Endodermal cell (in vitro differentiated cells): Measurements from ENCODE around the gene CTSA. TPM values are rescaled to one million over a fixed set of nuclear protein-coding genes. Genes with fewer than 3 reads are reported as not detected.

ENCODE experiments used
- DNase-seq: peaks from one replicate; pipeline ENCODE4 v3.0.0-alpha.2; 2017
- H3K27ac ChIP-seq: 2 replicates; pipeline ENCODE4 v1.5.1; 2013; ENCODE audit warnings: mild to moderate bottlenecking, low read depth, low read length, moderate library complexity
- H3K27me3 ChIP-seq: 2 replicates; pipeline ENCODE4 v1.6.1; 2013; ENCODE audit warnings: mild to moderate bottlenecking, low read length, moderate library complexity; ENCODE audit not compliant: insufficient read depth, control insufficient read depth, poor library complexity, severe bottlenecking
- H3K36me3 ChIP-seq: 2 replicates; pipeline ENCODE4 v1.7.0; 2013; ENCODE audit warnings: mild to moderate bottlenecking, low read length, moderate library complexity; ENCODE audit not compliant: control insufficient read depth, insufficient read depth
- H3K4me1 ChIP-seq: one replicate; pipeline ENCODE4 v1.7.0; 2013; ENCODE audit warnings: low read length; ENCODE audit not compliant: control insufficient read depth, insufficient read depth
- H3K4me3 ChIP-seq: 2 replicates; pipeline ENCODE4 v1.5.1; 2013; ENCODE audit warnings: mild to moderate bottlenecking, low read length, moderate library complexity
- H3K9ac ChIP-seq: 2 replicates; pipeline ENCODE4 v1.6.1; 2013; ENCODE audit warnings: mild to moderate bottlenecking, low read length, moderate library complexity; ENCODE audit not compliant: poor library complexity, severe bottlenecking; ENCODE audit errors: extremely low read depth
- H3K9me3 ChIP-seq: 2 replicates; pipeline ENCODE4 v1.6.1; 2013; ENCODE audit warnings: mild to moderate bottlenecking, low read length, moderate library complexity; ENCODE audit not compliant: control insufficient read depth
- H3K27ac Mint-ChIP-seq: 2 replicates; pipeline ENCODE4 v1.8.0; 2020; ENCODE audit warnings: mixed read lengths
- H3K27me3 Mint-ChIP-seq: 2 replicates; pipeline ENCODE4 v1.8.0; 2021; ENCODE audit warnings: mild to moderate bottlenecking, mixed read lengths; ENCODE audit not compliant: insufficient read depth
- H3K36me3 Mint-ChIP-seq: 2 replicates; pipeline ENCODE4 v1.8.0; 2020; ENCODE audit warnings: low read depth, mixed read lengths
- H3K4me1 Mint-ChIP-seq: 2 replicates; pipeline ENCODE4 v1.8.0; 2020; ENCODE audit warnings: mixed read lengths
- H3K4me3 Mint-ChIP-seq: 2 replicates; pipeline ENCODE4 v1.8.0; 2020; ENCODE audit warnings: mild to moderate bottlenecking, moderate library complexity, mixed read lengths
- H3K9me3 Mint-ChIP-seq: 2 replicates; pipeline ENCODE4 v1.8.0; 2020; ENCODE audit warnings: mild to moderate bottlenecking, mixed read lengths
- WGBS, 2 experiments: methylation state at CpG; one replicate each; pipeline versions ENCODE4 v1.1.5 to v1.1.7; 2013; ENCODE audit warnings: missing lambda C conversion rate in 2 of 2, mixed read lengths in 1 of 2; ENCODE audit not compliant: insufficient coverage in 1 of 2, insufficient read length in 1 of 2; 5-methylcytosine and 5-hydroxymethylcytosine counted together
- total RNA-seq, 2 donors: library from RNA; stranded (reverse); fragmentation: NEBNext Ultra II Directional in 1 of 2; extraction: Animal tissue kit (Norgen Biotek cat#: 25700) in 1 of 2; gene quantifications; 2 replicates in 1 of 2; 3 replicates in 1 of 2; pipeline ENCODE4 v1.2.1, GENCODE V29; 2021
- TF ChIP-seq, protein P1 (sequence below): fragments of 200-600 bp; sonication (generic); conservative IDR thresholded peaks from 2 replicates; pipeline ENCODE4 v1.5.0; 2021; ENCODE audit warnings: antibody characterized with exemption, mild to moderate bottlenecking

Gene CTSA
- total RNA-seq, 2 donors from 2014 or later: 70.7 to 84.8 TPM

DNA sequence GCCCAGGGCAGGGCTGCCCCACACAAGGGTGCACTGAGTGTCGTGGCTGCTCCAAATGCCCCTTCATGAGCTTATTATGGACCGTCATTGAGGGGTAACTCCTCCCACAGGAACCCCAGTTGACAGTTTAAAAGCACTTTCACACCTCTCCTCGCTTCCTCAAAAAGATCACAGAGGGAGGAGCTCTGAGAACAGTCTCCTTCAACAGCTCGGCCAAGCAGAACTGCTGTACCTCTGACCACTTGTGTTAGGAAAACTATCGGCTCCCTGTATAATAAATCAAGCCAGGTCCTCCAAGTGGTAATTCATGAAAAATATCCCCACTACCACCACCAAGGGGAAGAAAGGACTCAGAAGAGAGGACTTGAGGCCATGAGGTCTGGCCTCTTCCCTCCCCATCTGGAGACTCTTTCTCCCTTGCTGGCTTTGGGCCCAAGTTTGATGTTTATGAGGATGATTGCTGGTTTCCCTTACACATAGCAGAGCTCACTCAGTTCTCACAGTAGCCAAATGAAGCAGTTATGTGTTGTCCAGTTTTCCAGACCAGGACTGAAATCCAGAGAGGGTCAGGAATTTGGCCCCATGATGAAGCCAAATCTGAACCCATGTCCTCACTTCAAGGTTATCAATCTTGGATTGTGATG is 48.8 kb upstream of the CTSA start:
- DNase-seq: no peak
- peaks cover 43% of the 10 kb centered on the region for H3K36me3 Mint-ChIP-seq
- H3K9me3 ChIP-seq: no peaks in the 10 kb centered on the region
- no peak overlapping the region for H3K9ac ChIP-seq
- H3K36me3 ChIP-seq: peaks cover 61% of the 10 kb centered on the region
- no peak overlapping the region for H3K27ac ChIP-seq
- H3K4me3 ChIP-seq: no peak overlapping the region
- H3K4me1 Mint-ChIP-seq: no peaks in the 10 kb centered on the region
- H3K27me3 ChIP-seq: no peaks in the 10 kb centered on the region
- no peak overlapping the region for H3K27ac Mint-ChIP-seq
- no peak overlapping the region for H3K4me3 Mint-ChIP-seq
- H3K9me3 Mint-ChIP-seq: no peaks in the 10 kb centered on the region
- TF ChIP-seq, protein P1, sequence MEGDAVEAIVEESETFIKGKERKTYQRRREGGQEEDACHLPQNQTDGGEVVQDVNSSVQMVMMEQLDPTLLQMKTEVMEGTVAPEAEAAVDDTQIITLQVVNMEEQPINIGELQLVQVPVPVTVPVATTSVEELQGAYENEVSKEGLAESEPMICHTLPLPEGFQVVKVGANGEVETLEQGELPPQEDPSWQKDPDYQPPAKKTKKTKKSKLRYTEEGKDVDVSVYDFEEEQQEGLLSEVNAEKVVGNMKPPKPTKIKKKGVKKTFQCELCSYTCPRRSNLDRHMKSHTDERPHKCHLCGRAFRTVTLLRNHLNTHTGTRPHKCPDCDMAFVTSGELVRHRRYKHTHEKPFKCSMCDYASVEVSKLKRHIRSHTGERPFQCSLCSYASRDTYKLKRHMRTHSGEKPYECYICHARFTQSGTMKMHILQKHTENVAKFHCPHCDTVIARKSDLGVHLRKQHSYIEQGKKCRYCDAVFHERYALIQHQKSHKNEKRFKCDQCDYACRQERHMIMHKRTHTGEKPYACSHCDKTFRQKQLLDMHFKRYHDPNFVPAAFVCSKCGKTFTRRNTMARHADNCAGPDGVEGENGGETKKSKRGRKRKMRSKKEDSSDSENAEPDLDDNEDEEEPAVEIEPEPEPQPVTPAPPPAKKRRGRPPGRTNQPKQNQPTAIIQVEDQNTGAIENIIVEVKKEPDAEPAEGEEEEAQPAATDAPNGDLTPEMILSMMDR: no peak
- WGBS, 2 experiments: 89 to 96% methylated on average over 4 to 5 of the region's 5 CpGs
- no peaks in the 10 kb centered on the region for H3K4me1 ChIP-seq
- H3K27me3 Mint-ChIP-seq: no peaks in the 10 kb centered on the region

DNA sequence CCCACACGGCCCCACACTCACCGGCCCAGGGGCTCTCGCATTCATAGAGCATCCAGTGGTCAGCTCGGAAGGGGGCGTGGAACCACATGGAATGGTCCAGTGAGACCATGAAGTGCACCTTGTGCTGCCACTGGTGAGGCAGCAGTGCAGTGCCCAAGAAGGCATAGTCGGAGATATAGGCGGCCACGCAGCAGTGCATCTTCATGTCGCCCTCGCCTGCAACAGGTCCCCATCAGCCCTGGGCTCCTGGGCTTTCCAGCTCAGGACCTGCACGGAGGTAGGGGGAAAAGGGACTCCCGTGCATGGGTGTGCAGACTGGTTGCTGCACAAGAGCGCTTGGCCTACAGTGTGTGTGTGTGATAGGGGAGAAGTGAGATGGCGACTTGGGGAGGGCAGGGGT is 47.6 kb upstream of the CTSA start:
- Histone ChIP-seq H3K36me3 (peaks cover 63% of the 10 kb centered on the region), H3K9ac (no peak overlapping the region), H3K27ac (no peak overlapping the region), H3K9me3 (no peaks in the 10 kb centered on the region), H3K27me3 (no peaks in the 10 kb centered on the region), H3K4me1 (no peaks in the 10 kb centered on the region), H3K4me3 (no peak overlapping the region)
- Mint-ChIP-seq H3K4me3 (no peak overlapping the region), H3K4me1 (no peaks in the 10 kb centered on the region), H3K9me3 (no peaks in the 10 kb centered on the region), H3K36me3 (peaks cover 48% of the 10 kb centered on the region), H3K27me3 (no peaks in the 10 kb centered on the region), H3K27ac (no peak overlapping the region)
- 92 to 95% methylated on average over 5 to 14 of the region's 14 CpGs for WGBS, 2 experiments
- TF ChIP-seq, protein P1: no peak
- no peak for DNase-seq

DNA sequence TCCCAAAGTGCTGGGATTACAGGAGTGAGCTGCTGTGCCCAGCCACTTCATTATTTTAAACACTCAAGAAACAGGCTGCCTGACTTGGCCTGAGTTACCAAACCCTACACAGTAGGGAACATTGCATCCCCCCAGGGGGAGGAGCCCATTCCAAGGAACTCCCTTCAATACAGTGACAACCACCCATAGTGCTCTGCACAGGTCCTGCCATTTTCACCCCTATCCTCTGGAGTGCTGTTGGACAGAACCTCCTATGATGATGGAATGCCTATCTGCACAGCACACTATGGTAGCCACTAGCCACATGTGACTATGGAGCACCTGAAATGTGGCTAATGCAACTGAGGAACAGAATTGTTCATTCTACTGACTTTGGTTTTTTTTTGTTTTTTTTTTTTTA is 45.7 kb upstream of the CTSA start:
- H3K36me3 Mint-ChIP-seq: peaks cover 64% of the 10 kb centered on the region

More for the DNA sequence above, 45.7 kb upstream of the CTSA start:
- Mint-ChIP-seq H3K27ac (no peak overlapping the region), H3K9me3 (peaks cover 4% of the 10 kb centered on the region), H3K4me1 (no peaks in the 10 kb centered on the region), H3K4me3 (no peak overlapping the region), H3K27me3 (no peaks in the 10 kb centered on the region)
- Histone ChIP-seq H3K4me3 (no peak overlapping the region), H3K9ac (no peak overlapping the region), H3K27ac (no peak overlapping the region), H3K4me1 (no peaks in the 10 kb centered on the region), H3K9me3 (peaks cover 6% of the 10 kb centered on the region), H3K36me3 (peaks cover 67% of the 10 kb centered on the region), H3K27me3 (no peaks in the 10 kb centered on the region)
- TF ChIP-seq, protein P1: no peak
- DNase-seq: no peak
